ENCODE measurements around the gene ABR. TPM values are rescaled to one million over a fixed set of nuclear protein-coding genes. Genes with fewer than 3 reads are reported as not detected.
A peak's percentile ranks its signal among the peaks of the same experiment; 100 is the strongest.

ABR gene
- total and polyA plus RNA-seq, 7 donors = 30.4 to 146 (median 79.3) TPM

- intact Hi-C loops (cut with DNase I) = no loop called here
- 90 to 94% methylated on average over 10 of the region's 10 CpGs for WGBS, 2 donors
- H3K27ac ChIP-seq = no peak overlapping the region
Observed at GRCh38 chr17:1011138-1011537, 168.6 kb downstream of the ABR start.

GRCh38 chr17:1010586-1010985, 169.2 kb downstream of the ABR start:
- Histone ChIP-seq H3K36me3 (peaks cover 16 to 72% (median 46%) of the 10 kb centered on the region in 4 donors), H3K9me3 (no peaks in the 10 kb centered on the region), H3K27me3 (no peaks in the 10 kb centered on the region), H3K4me1 (peaks cover 0 to 19% (median 10%) of the 10 kb centered on the region in 4 donors), H3K27ac (peak overlapping the region in 1 of 4 donors; percentile 75), H3K4me3 (no peak overlapping the region)
- intact Hi-C loops (cut with DNase I) = no loop called here
- DNase-seq = no peak
- TF ChIP-seq POLR2AphosphoS5 (IDR thresholded peaks at IDR 0.05) = no peak
- no peak for TF ChIP-seq POLR2A (IDR thresholded peaks at IDR 0.05)
- TF ChIP-seq CTCF (IDR thresholded peaks at IDR 0.05) = no peak
- no peak for TF ChIP-seq EP300 (IDR thresholded peaks at IDR 0.05)
- 80 to 93% methylated on average over 14 of the region's 14 CpGs for WGBS, 2 donors

More at GRCh38 chr17:1011138-1011537, 168.6 kb downstream of the ABR start:
- H3K27me3 ChIP-seq = no peaks in the 10 kb centered on the region
- no peak for TF ChIP-seq POLR2A (IDR thresholded peaks at IDR 0.05)
- TF ChIP-seq POLR2AphosphoS5 (IDR thresholded peaks at IDR 0.05) = no peak
- no peak for TF ChIP-seq CTCF (IDR thresholded peaks at IDR 0.05)
- no peak for TF ChIP-seq EP300 (IDR thresholded peaks at IDR 0.05)
- no peaks in the 10 kb centered on the region for H3K9me3 ChIP-seq
- no peak for DNase-seq
- no peak overlapping the region for H3K4me3 ChIP-seq
- peaks cover 0 to 13% (median 4%) of the 10 kb centered on the region in 4 donors for H3K4me1 ChIP-seq
- peaks cover 16 to 69% (median 46%) of the 10 kb centered on the region in 4 donors for H3K36me3 ChIP-seq

- TF ChIP-seq POLR2AphosphoS5 (IDR thresholded peaks at IDR 0.05) (no peak), POLR2A (IDR thresholded peaks at IDR 0.05) (no peak)
- no peaks in the 10 kb centered on the region for H3K9me3 ChIP-seq
- H3K27me3 ChIP-seq = no peaks in the 10 kb centered on the region
- H3K27ac ChIP-seq = peak overlapping the region in 1 of 4 donors; percentile 75
- intact Hi-C loops (cut with DNase I) = no loop called here
- no peak overlapping the region for H3K4me3 ChIP-seq
- WGBS, 2 donors = 88 to 92% methylated on average over 10 of the region's 10 CpGs
- no peak for DNase-seq
- H3K36me3 ChIP-seq = peaks cover 16 to 72% (median 46%) of the 10 kb centered on the region in 4 donors
- H3K4me1 ChIP-seq = peaks cover 0 to 24% (median 15%) of the 10 kb centered on the region in 4 donors
Observed at GRCh38 chr17:1010086-1010450, 169.7 kb downstream of the ABR start.

GRCh38 chr17:1009229-1010085, 170.3 kb downstream of the ABR start:
- intact Hi-C loops (cut with DNase I) = no loop called here
- H3K4me1 ChIP-seq = peaks cover 0 to 30% (median 21%) of the 10 kb centered on the region in 4 donors
- TF ChIP-seq POLR2A (IDR thresholded peaks at IDR 0.05) (no peak), POLR2AphosphoS5 (IDR thresholded peaks at IDR 0.05) (no peak), CTCF (IDR thresholded peaks at IDR 0.05) (no peak), EP300 (IDR thresholded peaks at IDR 0.05) (no peak)
- H3K27ac ChIP-seq = peak overlapping the region in 2 of 4 donors; percentile 17 to 75
- peaks cover 16 to 74% (median 46%) of the 10 kb centered on the region in 4 donors for H3K36me3 ChIP-seq
- 71 to 78% methylated on average over 19 of the region's 19 CpGs for WGBS, 2 donors
- no peaks in the 10 kb centered on the region for H3K9me3 ChIP-seq
- no peaks in the 10 kb centered on the region for H3K27me3 ChIP-seq
- no peak overlapping the region for H3K4me3 ChIP-seq
- no peak for DNase-seq

- WGBS, 2 donors = 90% methylated on average over 21 of the region's 21 CpGs
- intact Hi-C loops (cut with DNase I) = no loop called here
- TF ChIP-seq EP300 (IDR thresholded peaks at IDR 0.05) (peak in 1 of 4 donors; percentile 8), POLR2AphosphoS5 (IDR thresholded peaks at IDR 0.05) (peak in 1 of 4 donors; percentile 28), POLR2A (IDR thresholded peaks at IDR 0.05) (no peak), CTCF (IDR thresholded peaks at IDR 0.05) (no peak)
- Histone ChIP-seq H3K4me3 (no peak overlapping the region), H3K9me3 (no peaks in the 10 kb centered on the region), H3K27ac (peak overlapping the region; percentile 29 to 75 (median 44)), H3K4me1 (peaks cover 0 to 43% (median 32%) of the 10 kb centered on the region in 4 donors), H3K27me3 (no peaks in the 10 kb centered on the region), H3K36me3 (peaks cover 20 to 83% (median 46%) of the 10 kb centered on the region in 4 donors)
- peak; percentile 74 for DNase-seq
Observed at GRCh38 chr17:1008008-1008761, 171.6 kb downstream of the ABR start.
